IPS-18a (cell line): ENCODE measurements around the gene ANXA8.
"Not testable (repeated sequence)": the region's sequence is repeated elsewhere in the genome, so short reads cannot be mapped to it uniquely, and the experiment has no call there.

Source experiments
- H3K27ac ChIP-seq: one replicate; pipeline ENCODE4 v1.5.1; 2013; ENCODE audit warnings: low read length
- H3K27me3 ChIP-seq: one replicate; pipeline ENCODE4 v1.6.1; 2013; ENCODE audit warnings: mild to moderate bottlenecking, low read length; ENCODE audit not compliant: control insufficient read depth, insufficient read depth
- H3K36me3 ChIP-seq: one replicate; pipeline ENCODE4 v1.6.1; 2013; ENCODE audit warnings: low read depth, low read length; ENCODE audit not compliant: control insufficient read depth
- H3K4me1 ChIP-seq: one replicate; pipeline ENCODE4 v1.6.1; 2013; ENCODE audit warnings: low read depth, low read length; ENCODE audit not compliant: control insufficient read depth
- H3K4me3 ChIP-seq: one replicate; pipeline ENCODE4 v1.5.1; 2013; ENCODE audit warnings: low read length
- H3K9ac ChIP-seq: one replicate; pipeline ENCODE4 v1.6.1; 2013; ENCODE audit warnings: mild to moderate bottlenecking, low read length, moderate library complexity
- H3K9me3 ChIP-seq: one replicate; pipeline ENCODE4 v1.6.1; 2013; ENCODE audit warnings: low read depth, low read length; ENCODE audit not compliant: control insufficient read depth

Gene ANXA8

GRCh38 chr10:47458466-47459154 lies 25.3 kb downstream of the ANXA8 start:
- Histone ChIP-seq H3K36me3 (no peaks in the 10 kb centered on the region), H3K4me1 (no peaks in the 10 kb centered on the region), H3K9me3 (no peaks in the 10 kb centered on the region), H3K4me3 (no peak overlapping the region), H3K9ac (no peak overlapping the region), H3K27ac (no peak overlapping the region), H3K27me3 (no peaks in the 10 kb centered on the region)

GRCh38 chr10:47457826-47458225 lies 26.1 kb downstream of the ANXA8 start:
- Histone ChIP-seq H3K4me3 (no peak overlapping the region), H3K4me1 (no peaks in the 10 kb centered on the region), H3K9me3 (no peaks in the 10 kb centered on the region), H3K9ac (no peak overlapping the region), H3K27me3 (no peaks in the 10 kb centered on the region), H3K36me3 (no peaks in the 10 kb centered on the region), H3K27ac (no peak overlapping the region)

- H3K27me3 ChIP-seq: no peaks in the 10 kb centered on the region
- no peak overlapping the region for H3K4me3 ChIP-seq
Observed at GRCh38 chr10:47457528-47457820, 26.4 kb downstream of the ANXA8 start.

GRCh38 chr10:47456794-47457527 lies 27.0 kb downstream of the ANXA8 start:
- Histone ChIP-seq H3K4me3 (no peak overlapping the region), H3K9ac (no peak overlapping the region), H3K9me3 (no peaks in the 10 kb centered on the region), H3K36me3 (no peaks in the 10 kb centered on the region), H3K4me1 (no peaks in the 10 kb centered on the region), H3K27ac (no peak overlapping the region), H3K27me3 (no peaks in the 10 kb centered on the region)

More at GRCh38 chr10:47457528-47457820, 26.4 kb downstream of the ANXA8 start:
- H3K27ac ChIP-seq: no peak overlapping the region
- H3K9ac ChIP-seq: no peak overlapping the region
- no peaks in the 10 kb centered on the region for H3K9me3 ChIP-seq
- H3K4me1 ChIP-seq: no peaks in the 10 kb centered on the region
- H3K36me3 ChIP-seq: no peaks in the 10 kb centered on the region

- Histone ChIP-seq H3K27ac (no peak overlapping the region), H3K9ac (no peak overlapping the region), H3K9me3 (no peaks in the 10 kb centered on the region), H3K27me3 (no peaks in the 10 kb centered on the region), H3K36me3 (no peaks in the 10 kb centered on the region), H3K4me3 (no peak overlapping the region), H3K4me1 (no peaks in the 10 kb centered on the region)
Observed at GRCh38 chr10:47456079-47456785, 27.7 kb downstream of the ANXA8 start.

- H3K27ac ChIP-seq, H3K9ac ChIP-seq: not testable (repeated sequence)
Observed at GRCh38 chr10:47455350-47456078, 28.4 kb downstream of the ANXA8 start.

GRCh38 chr10:47454780-47455058 lies 29.2 kb downstream of the ANXA8 start:
- H3K9me3 ChIP-seq: no peaks in the 10 kb centered on the region
- no peaks in the 10 kb centered on the region for H3K27me3 ChIP-seq
- no peaks in the 10 kb centered on the region for H3K4me1 ChIP-seq
- H3K36me3 ChIP-seq: no peaks in the 10 kb centered on the region
- H3K4me3 ChIP-seq: no peak overlapping the region
- H3K9ac ChIP-seq: no peak overlapping the region
- H3K27ac ChIP-seq: no peak overlapping the region

More at GRCh38 chr10:47455350-47456078, 28.4 kb downstream of the ANXA8 start:
- H3K9me3 ChIP-seq, H3K27me3 ChIP-seq, H3K4me3 ChIP-seq, H3K4me1 ChIP-seq, H3K36me3 ChIP-seq: not testable (repeated sequence)

- Histone ChIP-seq H3K27me3 (no peaks in the 10 kb centered on the region), H3K9ac (no peak overlapping the region), H3K36me3 (no peaks in the 10 kb centered on the region)
Observed at GRCh38 chr10:47454008-47454779, 29.7 kb downstream of the ANXA8 start.

GRCh38 chr10:47453141-47454007 lies 30.5 kb downstream of the ANXA8 start:
- Histone ChIP-seq H3K36me3 (no peaks in the 10 kb centered on the region), H3K27ac (no peak overlapping the region), H3K9ac (no peak overlapping the region), H3K4me3 (no peak overlapping the region), H3K27me3 (no peaks in the 10 kb centered on the region), H3K9me3 (no peaks in the 10 kb centered on the region), H3K4me1 (no peaks in the 10 kb centered on the region)

More at GRCh38 chr10:47454008-47454779, 29.7 kb downstream of the ANXA8 start:
- Histone ChIP-seq H3K27ac (no peak overlapping the region), H3K4me1 (no peaks in the 10 kb centered on the region), H3K9me3 (no peaks in the 10 kb centered on the region), H3K4me3 (no peak overlapping the region)

GRCh38 chr10:47452495-47453140 lies 31.3 kb downstream of the ANXA8 start:
- Histone ChIP-seq H3K27ac (no peak overlapping the region), H3K36me3 (no peaks in the 10 kb centered on the region), H3K4me3 (no peak overlapping the region), H3K9me3 (no peaks in the 10 kb centered on the region), H3K4me1 (no peaks in the 10 kb centered on the region), H3K27me3 (no peaks in the 10 kb centered on the region), H3K9ac (no peak overlapping the region)
